ENCODE measurements around the gene NAV3.

GRCh38 chr12:77983859-77984258, 153.2 kb downstream of the NAV3 start:
- TF ChIP-seq CTCF (conservative IDR thresholded peaks at IDR 0.05; ENCODE audit: low read depth in 2 of 2) (no peak), EZH2 (IDR thresholded peaks at IDR 0.05; ENCODE audit: low read depth, unreplicated experiment) (no peak), POLR2AphosphoS5 (IDR thresholded peaks at IDR 0.05; ENCODE audit: low read depth) (no peak), EZH2phosphoT487 (IDR thresholded peaks at IDR 0.05; ENCODE audit: unreplicated experiment) (no peak), CREB1 (CRISPR knock-in tag; IDR thresholded peaks at IDR 0.05; ENCODE audit: low read depth) (no peak), REST (IDR thresholded peaks at IDR 0.05; ENCODE audit: unreplicated experiment) (no peak)
